Body of pancreas (tissue), 4 donors: ENCODE data around the gene MYH14.

ENCODE experiments used
- CTCF ChIP-seq, 7 experiments: fragments of 450-650 bp in 4 of 7; fragments of 200-600 bp in 3 of 7; sonication (generic) in 3 of 7; IDR thresholded peaks; one replicate each; pipeline ENCODE4 v1.5.1; 2016 to 2019; ENCODE audit warnings: antibody characterized with exemption in 7 of 7
- POLR2A ChIP-seq, 3 donors: fragments of 450-650 bp; IDR thresholded peaks; one replicate each; pipeline ENCODE4 v1.6.1; 2016; ENCODE audit warnings: antibody characterized with exemption in 3 of 3, mild to moderate bottlenecking in 2 of 3

- no peak for TF ChIP-seq CTCF (IDR thresholded peaks at IDR 0.05)
- TF ChIP-seq POLR2A (IDR thresholded peaks at IDR 0.05), result no peak
These were observed 64.6 kb downstream of the MYH14 start for GRCh38 chr19:50268041-50268440.
